Activated CD4-positive, alpha-beta memory T cell treated with anti-CD3 and anti-CD28 coated beads, Interleukin-2, amount 10 ng/mL, durations not matched to agents 7 days and 5 days (primary cell): ENCODE results near the gene LRRC8B. TPM values are rescaled to one million over a fixed set of nuclear protein-coding genes. Genes with fewer than 3 reads are reported as not detected.
A peak's percentile ranks its signal among the peaks of the same experiment; 100 is the strongest.
"Not testable (repeated sequence)": the region's sequence is repeated elsewhere in the genome, so short reads cannot be mapped to it uniquely, and the experiment has no call there.

ENCODE experiments used
- CTCF ChIA-PET: fragments of 350-600 bp; sonication (Branson Sonifier 250); formaldehyde crosslinking; loops from one replicate; lab custom pipeline; 2021; ENCODE audit warnings: antibody characterized with exemption, inconsistent platforms; lab: Charles Lee
- POLR2A ChIA-PET: fragments of 350-600 bp; sonication (Branson Sonifier 250); formaldehyde crosslinking; loops from one replicate; lab custom pipeline; 2021; ENCODE audit warnings: antibody characterized with exemption; lab: Charles Lee
- DNase-seq: peaks from one replicate; pipeline ENCODE4 v3.0.0-alpha.2; 2020
- H3K27ac Mint-ChIP-seq: one replicate; pipeline ENCODE4 v1.8.0; 2021; ENCODE audit warnings: mild to moderate bottlenecking, mixed read lengths
- H3K27me3 Mint-ChIP-seq: one replicate; pipeline ENCODE4 v1.8.0; 2021; ENCODE audit warnings: mixed read lengths
- H3K36me3 Mint-ChIP-seq: one replicate; pipeline ENCODE4 v1.8.0; 2021; ENCODE audit warnings: low read depth, mixed read lengths
- H3K4me1 Mint-ChIP-seq: one replicate; pipeline ENCODE4 v1.8.0; 2021; ENCODE audit warnings: mixed read lengths
- H3K4me3 Mint-ChIP-seq: one replicate; pipeline ENCODE4 v1.8.0; 2021; ENCODE audit warnings: mild to moderate bottlenecking, mixed read lengths
- H3K9me3 Mint-ChIP-seq: one replicate; pipeline ENCODE4 v1.8.0; 2021; ENCODE audit warnings: mixed read lengths
- total RNA-seq, 2 experiments: library from RNA; stranded (reverse); gene quantifications; one replicate each; pipeline ENCODE4 v1.2.3, GENCODE V29; 2021

The LRRC8B gene
- total RNA-seq, 2 experiments from 2014 or later = 21.3 to 21.7 TPM

DNA sequence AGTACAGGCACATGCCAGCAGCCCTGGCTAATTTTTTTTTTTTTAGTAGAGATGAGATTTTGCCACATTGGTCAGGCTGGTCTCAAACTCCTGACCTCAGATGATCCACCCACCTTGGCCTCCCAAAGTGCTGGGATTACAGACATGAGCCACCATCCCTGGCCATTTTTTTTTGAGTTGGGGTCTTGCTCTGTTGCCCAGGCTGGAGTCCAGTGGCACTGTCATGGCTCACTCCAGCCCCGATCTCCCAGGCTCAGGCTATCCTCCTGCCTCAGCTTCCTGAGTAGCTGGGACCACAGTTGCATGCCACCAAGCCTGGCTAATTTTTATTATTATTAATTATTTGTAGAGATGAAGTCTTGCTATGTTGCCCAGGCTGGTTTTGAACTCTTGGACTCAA is 19.0 kb downstream of the LRRC8B start:
- peaks cover 27% of the 10 kb centered on the region for H3K36me3 Mint-ChIP-seq
- CTCF ChIA-PET, H3K27ac Mint-ChIP-seq, DNase-seq, H3K27me3 Mint-ChIP-seq, H3K4me3 Mint-ChIP-seq, H3K9me3 Mint-ChIP-seq: not testable (repeated sequence)
- peaks cover 56% of the 10 kb centered on the region for H3K4me1 Mint-ChIP-seq
- POLR2A ChIA-PET = interaction anchor here (0.6 kb wide), 1 partner anchor 23 kb away, joined by 3 read pairs; no protein-coding TSS in a partner anchor

DNA sequence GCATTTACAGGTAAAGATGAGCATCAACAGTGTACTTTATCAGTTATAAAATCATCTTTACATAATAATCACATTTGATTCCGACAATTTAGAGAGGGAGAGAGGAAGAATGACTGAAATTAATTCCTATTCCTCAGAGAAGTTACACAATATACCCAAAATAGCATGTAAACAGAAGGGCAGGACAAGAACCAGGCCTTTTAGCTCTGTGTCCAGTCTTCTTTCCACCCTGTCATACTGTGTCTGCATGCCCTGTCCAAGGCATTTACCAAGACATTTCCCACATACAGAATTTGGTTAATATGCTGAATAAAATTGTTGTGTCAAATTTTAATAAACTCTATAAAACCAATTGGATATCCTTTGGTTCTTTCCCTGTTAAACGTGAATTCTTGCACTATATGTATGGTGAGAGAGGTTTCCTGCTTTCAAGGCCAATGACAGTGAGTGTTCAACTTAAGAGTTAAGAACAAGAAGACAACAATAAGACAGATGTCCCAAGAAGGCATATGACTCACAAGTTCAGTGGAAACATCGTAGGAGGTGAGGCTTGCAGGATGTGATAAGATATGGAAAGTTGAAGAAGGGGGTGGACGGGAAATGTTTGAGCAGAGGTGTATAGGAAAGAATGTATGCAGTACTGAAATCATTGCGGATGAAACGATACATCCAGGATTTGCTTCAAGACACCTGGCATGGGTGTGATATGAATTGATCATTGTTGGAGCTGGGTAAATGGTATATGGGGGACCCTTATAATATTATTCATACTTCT is 20.8 kb downstream of the LRRC8B start:
- peak; percentile 26 for DNase-seq
- Mint-ChIP-seq H3K4me1 (peaks cover 50% of the 10 kb centered on the region), H3K27ac (peak overlapping the region; percentile 44), H3K27me3 (no peaks in the 10 kb centered on the region), H3K36me3 (peaks cover 24% of the 10 kb centered on the region), H3K9me3 (no peaks in the 10 kb centered on the region), H3K4me3 (no peak overlapping the region)
- CTCF ChIA-PET = interaction anchor here (1.4 kb wide), 1 partner anchor 11 kb away, joined by 4 read pairs; no protein-coding TSS in a partner anchor
- POLR2A ChIA-PET = interaction anchor here (0.6 to 1.7 kb wide), 6 partner anchors 8 to 418 kb away, joined by 3 to 4 read pairs (median 4); partner anchors contain the start of gene LRRC8C

DNA sequence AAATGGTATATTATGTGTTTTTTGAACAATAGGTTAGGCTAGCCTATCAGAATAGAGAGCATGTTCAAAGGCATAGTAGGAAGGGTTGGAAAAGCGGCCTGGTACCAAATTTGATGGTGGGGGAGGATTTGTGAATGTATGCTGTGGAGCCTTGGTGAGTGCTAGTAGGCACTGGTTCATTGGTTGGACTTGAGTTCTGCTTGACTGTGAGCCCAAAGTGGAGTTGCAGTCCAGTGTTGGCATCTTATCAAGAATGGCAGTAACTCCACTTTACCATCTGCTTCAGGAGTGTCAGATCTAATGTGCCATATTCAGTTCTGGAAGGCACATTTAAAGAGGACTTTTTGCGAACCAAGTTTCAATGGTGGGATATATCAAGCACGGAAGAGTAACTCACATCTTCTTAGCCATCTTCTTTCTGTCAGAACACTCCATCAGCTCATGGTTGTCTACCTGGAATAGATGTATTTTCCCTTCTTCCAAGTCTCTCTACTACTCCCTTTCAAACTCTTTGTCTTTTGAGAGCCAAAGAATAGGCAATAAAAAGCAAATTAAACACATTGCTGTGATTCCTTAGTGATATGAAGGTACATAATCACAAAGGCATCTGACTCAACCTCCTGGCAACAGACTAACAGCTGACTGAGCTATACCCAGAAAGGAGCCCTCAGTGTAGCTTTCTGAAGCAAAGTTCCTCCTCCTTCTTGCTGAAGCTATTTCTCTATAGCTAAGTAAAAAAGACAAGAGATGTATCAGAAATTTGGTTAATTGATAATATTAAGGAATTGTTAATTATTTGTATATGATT is 21.7 kb downstream of the LRRC8B start:
- Mint-ChIP-seq H3K27ac (peak overlapping the region; percentile 56), H3K36me3 (peaks cover 26% of the 10 kb centered on the region), H3K27me3 (no peaks in the 10 kb centered on the region), H3K4me3 (no peak overlapping the region), H3K9me3 (no peaks in the 10 kb centered on the region), H3K4me1 (peaks cover 43% of the 10 kb centered on the region)
- ChIA-PET POLR2A (interaction anchor here (0.6 to 1.7 kb wide), 8 partner anchors 9 to 419 kb away, joined by 3 to 4 read pairs (median 3); partner anchors contain the start of gene LRRC8C), CTCF (interaction anchor here (0.6 to 1.4 kb wide), 2 partner anchors 10 to 62 kb away, joined by 3 to 4 read pairs; no protein-coding TSS in a partner anchor)
- DNase-seq = no peak

DNA sequence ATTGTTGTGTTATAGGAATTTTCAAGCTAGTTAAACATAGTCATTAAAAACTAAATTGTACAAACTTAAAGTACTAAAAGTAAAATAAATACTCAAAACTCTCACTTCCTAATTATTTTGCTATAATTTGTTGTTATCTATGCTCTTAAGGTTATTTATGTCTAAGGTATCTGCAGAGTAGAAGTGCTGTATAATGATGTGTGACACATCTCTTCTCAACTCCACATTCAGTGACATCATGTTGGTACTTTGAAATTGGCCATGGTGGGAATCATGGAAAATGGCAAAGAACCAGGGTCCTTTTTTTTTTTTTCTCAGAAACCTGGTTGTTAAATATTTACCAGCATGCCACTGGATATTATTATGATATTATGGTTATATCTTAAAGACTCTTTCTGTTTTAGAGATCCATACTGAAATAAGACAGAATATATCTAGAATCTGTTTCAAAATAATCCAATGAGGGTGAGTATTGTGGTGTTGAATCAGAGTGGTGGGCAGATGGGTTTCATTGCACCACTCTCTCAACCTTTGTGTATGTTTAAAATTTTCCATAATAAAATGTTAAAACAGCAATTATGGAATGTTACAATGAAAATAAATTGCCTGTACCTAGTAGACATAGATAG is 22.4 kb downstream of the LRRC8B start:
- Mint-ChIP-seq H3K27ac (no peak overlapping the region), H3K36me3 (peaks cover 21% of the 10 kb centered on the region), H3K4me1 (peaks cover 40% of the 10 kb centered on the region), H3K9me3 (no peaks in the 10 kb centered on the region), H3K27me3 (no peaks in the 10 kb centered on the region), H3K4me3 (no peak overlapping the region)
- CTCF ChIA-PET = interaction anchor here (0.6 to 1.4 kb wide), 3 partner anchors 9 to 62 kb away, joined by 3 to 4 read pairs (median 4); no protein-coding TSS in a partner anchor
- POLR2A ChIA-PET = interaction anchor here (0.6 to 1.7 kb wide), 6 partner anchors 10 to 114 kb away, joined by 3 to 4 read pairs (median 3); partner anchors contain the start of gene LRRC8C
- DNase-seq = no peak

DNA sequence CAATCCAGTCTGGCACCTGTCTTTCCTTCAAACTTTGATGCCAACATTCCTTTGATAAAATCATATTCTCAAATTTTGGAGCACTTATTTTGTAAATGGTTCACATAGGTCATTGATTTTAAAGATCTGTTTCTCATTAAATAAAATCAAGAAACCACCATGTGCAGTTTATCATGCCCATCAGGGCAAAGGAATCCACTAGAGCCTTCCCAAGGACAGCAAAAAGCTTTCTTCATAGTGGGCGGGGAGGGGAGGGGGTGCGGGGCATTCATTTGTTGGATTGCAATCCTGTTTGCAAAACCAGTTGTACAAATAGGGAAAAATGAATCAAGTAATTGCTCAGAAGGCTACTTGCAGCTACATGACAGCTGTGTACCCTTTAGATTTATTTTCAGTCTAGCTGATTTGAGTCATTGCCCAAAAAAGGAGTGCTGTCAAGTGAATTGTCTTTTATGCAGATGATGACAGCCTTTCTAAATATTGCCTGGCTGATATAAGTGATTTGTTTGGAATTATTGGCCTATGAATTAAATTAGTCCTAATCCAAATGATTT is 23.0 kb downstream of the LRRC8B start:
- Mint-ChIP-seq H3K36me3 (peaks cover 20% of the 10 kb centered on the region), H3K9me3 (no peaks in the 10 kb centered on the region), H3K27ac (no peak overlapping the region), H3K4me3 (no peak overlapping the region), H3K4me1 (peaks cover 43% of the 10 kb centered on the region), H3K27me3 (no peaks in the 10 kb centered on the region)
- ChIA-PET POLR2A (interaction anchor here (1.4 kb wide), 1 partner anchor 42 kb away, joined by 3 read pairs; no protein-coding TSS in a partner anchor), CTCF (interaction anchor here (1.0 kb wide), 1 partner anchor 54 kb away, joined by 4 read pairs; no protein-coding TSS in a partner anchor)
- DNase-seq = no peak

DNA sequence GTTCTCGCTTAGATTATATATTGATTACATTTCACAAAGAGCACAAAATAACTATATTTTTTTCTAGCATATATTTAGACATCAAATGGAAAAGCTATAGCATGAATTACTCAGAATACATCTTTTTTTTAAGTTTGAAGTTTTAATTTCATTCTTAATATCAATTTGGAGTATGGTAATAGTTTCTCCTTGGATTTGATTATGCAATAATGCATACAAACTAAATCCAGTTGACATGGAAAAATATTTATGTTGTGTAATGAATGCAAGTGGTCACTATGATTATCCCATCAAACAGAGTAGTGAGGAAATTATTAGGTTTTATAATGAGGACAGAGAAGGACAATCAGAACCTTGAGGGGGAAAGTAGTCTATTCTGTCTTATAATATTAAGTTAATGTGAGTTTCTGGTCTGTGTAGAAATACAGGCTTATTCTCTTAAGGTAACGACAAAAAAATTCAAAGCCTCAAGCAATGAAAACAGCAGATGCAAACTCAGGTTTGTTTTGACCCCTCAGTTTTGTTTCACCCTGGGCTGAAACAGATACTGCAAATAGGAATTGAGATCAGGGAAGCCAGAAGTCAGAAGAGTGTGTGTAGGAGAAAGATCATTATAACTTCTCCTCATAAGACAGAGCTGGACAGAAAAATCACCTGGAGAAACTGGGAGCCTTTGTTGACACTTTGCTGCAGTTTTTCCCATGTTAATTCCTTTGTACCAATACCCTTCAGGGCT is 23.7 kb downstream of the LRRC8B start:
- ChIA-PET POLR2A (interaction anchor here (1.4 kb wide), 1 partner anchor 42 kb away, joined by 3 read pairs; no protein-coding TSS in a partner anchor), CTCF (interaction anchor here (1.0 kb wide), 1 partner anchor 54 kb away, joined by 4 read pairs; no protein-coding TSS in a partner anchor)
- Mint-ChIP-seq H3K27ac (no peak overlapping the region), H3K27me3 (no peaks in the 10 kb centered on the region), H3K4me1 (peaks cover 48% of the 10 kb centered on the region), H3K36me3 (peaks cover 23% of the 10 kb centered on the region), H3K4me3 (no peak overlapping the region), H3K9me3 (no peaks in the 10 kb centered on the region)
- DNase-seq = no peak

DNA sequence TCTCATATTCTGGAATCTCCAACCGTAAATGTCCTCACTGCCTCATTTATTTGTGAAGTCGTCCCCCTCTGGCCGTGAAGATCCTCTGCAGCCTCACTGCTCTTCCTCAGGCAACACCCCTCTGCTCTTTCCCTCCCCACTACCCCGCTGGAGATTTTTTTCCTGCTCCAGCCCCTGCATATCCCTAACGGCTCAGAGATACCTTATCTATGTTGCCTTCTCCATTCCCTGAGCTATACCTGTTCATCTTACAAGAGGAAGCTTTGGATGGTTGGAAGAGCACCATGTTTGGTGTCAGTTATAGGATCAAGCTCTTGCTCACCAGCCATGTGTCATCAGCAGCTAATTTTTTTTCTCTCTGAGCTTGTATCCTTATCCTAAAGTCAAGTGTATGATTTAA is 26.4 kb downstream of the LRRC8B start:
- CTCF ChIA-PET = no interaction called here

DNA sequence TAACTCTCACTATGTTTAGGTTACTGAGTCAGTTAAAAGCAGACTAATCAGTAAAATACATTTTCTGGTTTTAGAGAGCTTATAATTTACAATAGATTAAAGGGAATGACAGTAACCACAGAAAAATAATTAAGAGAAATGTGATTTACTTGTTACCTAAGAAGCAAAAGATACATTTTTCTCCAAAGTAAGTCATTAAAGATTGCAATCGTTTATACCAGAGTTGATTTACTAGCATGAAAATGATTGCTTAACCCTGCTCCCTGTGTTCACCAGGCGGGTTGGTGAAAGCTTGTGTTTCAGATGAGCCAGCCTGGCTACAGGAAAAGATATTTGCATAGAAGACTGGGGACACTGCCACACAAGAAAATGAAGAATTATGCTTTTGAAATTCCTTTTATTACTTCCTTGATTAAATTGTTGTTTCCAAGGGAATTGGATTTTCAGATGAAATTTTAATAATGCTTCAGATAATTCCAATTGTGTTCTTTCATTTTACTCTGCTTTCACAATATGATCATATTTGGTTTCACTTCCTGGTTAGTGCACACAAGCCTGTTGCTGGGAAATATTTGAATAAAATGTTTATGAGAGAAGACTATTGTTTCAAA is 27.9 kb downstream of the LRRC8B start:
- CTCF ChIA-PET = interaction anchor here (0.9 kb wide), 1 partner anchor 40 kb away, joined by 3 read pairs; no protein-coding TSS in a partner anchor
- Mint-ChIP-seq H3K4me3 (no peak overlapping the region), H3K27me3 (no peaks in the 10 kb centered on the region), H3K27ac (peak overlapping the region; percentile 32), H3K36me3 (peaks cover 54% of the 10 kb centered on the region), H3K9me3 (peaks cover 4% of the 10 kb centered on the region), H3K4me1 (peaks cover 34% of the 10 kb centered on the region)
- POLR2A ChIA-PET = no interaction called here
- no peak for DNase-seq

More for the DNA sequence above, 26.4 kb downstream of the LRRC8B start:
- no peaks in the 10 kb centered on the region for H3K9me3 Mint-ChIP-seq
- H3K4me1 Mint-ChIP-seq = peaks cover 35% of the 10 kb centered on the region
- no peak overlapping the region for H3K27ac Mint-ChIP-seq
- H3K4me3 Mint-ChIP-seq = no peak overlapping the region
- H3K36me3 Mint-ChIP-seq = peaks cover 39% of the 10 kb centered on the region
- POLR2A ChIA-PET = no interaction called here
- no peaks in the 10 kb centered on the region for H3K27me3 Mint-ChIP-seq
- no peak for DNase-seq

DNA sequence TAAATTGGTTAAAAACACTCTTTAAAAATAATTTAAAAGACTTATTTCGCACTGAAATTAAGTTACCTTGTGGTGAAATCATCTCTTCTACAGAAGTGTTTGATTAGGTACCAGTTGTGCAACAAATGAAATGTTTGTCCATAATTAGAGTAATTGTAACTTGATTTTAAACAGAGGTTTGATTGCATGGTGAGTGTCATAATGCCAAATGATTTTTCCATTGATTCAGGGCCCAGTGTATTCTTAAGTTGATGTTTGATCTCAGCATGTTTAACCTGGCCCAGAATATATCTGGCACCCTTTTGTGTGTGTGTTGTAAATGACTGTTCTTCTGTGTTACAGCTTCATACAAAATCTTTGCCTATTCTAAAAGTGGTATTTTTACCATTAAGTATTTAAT is 28.5 kb downstream of the LRRC8B start:
- CTCF ChIA-PET = no interaction called here
- H3K27ac Mint-ChIP-seq = no peak overlapping the region
- H3K4me1 Mint-ChIP-seq = peaks cover 34% of the 10 kb centered on the region

DNA sequence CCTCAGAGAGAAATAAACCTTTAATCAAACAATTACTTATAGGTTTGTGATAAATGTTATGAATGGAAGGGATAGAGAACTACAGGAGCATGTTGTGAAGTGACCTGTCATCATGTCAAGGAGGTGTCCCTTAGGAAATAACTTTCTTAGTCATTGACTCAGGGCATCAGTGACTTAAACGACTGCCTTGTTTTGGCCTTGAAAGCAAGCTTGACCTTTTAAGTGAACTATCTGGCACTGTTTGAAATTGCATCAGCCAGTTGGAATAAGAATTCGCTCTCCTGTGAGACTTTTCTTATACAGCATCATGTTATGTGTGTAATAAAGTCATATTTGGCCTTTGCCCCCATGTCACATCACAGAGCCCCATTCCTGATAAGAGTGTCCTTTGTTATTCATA is 30.9 kb downstream of the LRRC8B start:
- Mint-ChIP-seq H3K27me3 (no peaks in the 10 kb centered on the region), H3K4me1 (peaks cover 31% of the 10 kb centered on the region), H3K36me3 (peaks cover 71% of the 10 kb centered on the region), H3K4me3 (no peak overlapping the region), H3K27ac (no peak overlapping the region), H3K9me3 (peaks cover 14% of the 10 kb centered on the region)
- ChIA-PET POLR2A (interaction anchor here (1.0 kb wide), 1 partner anchor 25 kb away, joined by 3 read pairs; no protein-coding TSS in a partner anchor), CTCF (interaction anchor here (1.2 kb wide), 1 partner anchor 9 kb away, joined by 4 read pairs; no protein-coding TSS in a partner anchor)
- no peak for DNase-seq

More for the DNA sequence above, 28.5 kb downstream of the LRRC8B start:
- H3K9me3 Mint-ChIP-seq = peaks cover 4% of the 10 kb centered on the region
- DNase-seq = no peak
- H3K4me3 Mint-ChIP-seq = no peak overlapping the region
- H3K36me3 Mint-ChIP-seq = peaks cover 60% of the 10 kb centered on the region
- POLR2A ChIA-PET = no interaction called here
- H3K27me3 Mint-ChIP-seq = no peaks in the 10 kb centered on the region
